Loucy (cell line): ENCODE results near the gene ZBTB20.

ENCODE experiments used
- H2AFZ ChIP-seq: fragments of 200-600 bp; sonication (generic); 2 replicates; pipeline ENCODE4 v1.6.0; 2016; ENCODE audit warnings: antibody characterized with exemption, mild to moderate bottlenecking, low read length, moderate library complexity
- H3F3A ChIP-seq: fragments of 200-600 bp; 2 replicates; pipeline ENCODE4 v1.6.0; 2016; ENCODE audit warnings: antibody characterized with exemption, low read depth, mild to moderate bottlenecking
- H3K27me3 ChIP-seq: fragments of 200-600 bp; sonication (generic); 2 replicates; pipeline ENCODE4 v1.6.1; 2014; ENCODE audit warnings: low read length, mild to moderate bottlenecking; ENCODE audit not compliant: insufficient read depth, poor library complexity, severe bottlenecking
- H3K36me3 ChIP-seq: fragments of 200-600 bp; sonication (generic); 2 replicates; pipeline ENCODE4 v1.6.1; 2016; ENCODE audit warnings: low read length; ENCODE audit not compliant: insufficient read depth
- H3K4me1 ChIP-seq: fragments of 200-600 bp; sonication (generic); 2 replicates; pipeline ENCODE4 v1.5.1; 2014; ENCODE audit warnings: low read length, mild to moderate bottlenecking; ENCODE audit not compliant: insufficient read depth, poor library complexity, severe bottlenecking
- H3K4me2 ChIP-seq: fragments of 200-600 bp; sonication (generic); 2 replicates; pipeline ENCODE4 v1.6.0; 2014; ENCODE audit warnings: antibody characterized with exemption, low read length, low read depth, mild to moderate bottlenecking; ENCODE audit not compliant: poor library complexity, severe bottlenecking
- H3K4me3 ChIP-seq: fragments of 200-600 bp; sonication (generic); 2 replicates; pipeline ENCODE4 v1.5.1; 2014; ENCODE audit warnings: low read length, mild to moderate bottlenecking, mixed read lengths; ENCODE audit not compliant: poor library complexity, severe bottlenecking
- H3K79me2 ChIP-seq: fragments of 200-600 bp; sonication (generic); 2 replicates; pipeline ENCODE4 v1.6.1; 2014; ENCODE audit warnings: low read length; ENCODE audit not compliant: insufficient read depth
- H3K9ac ChIP-seq: fragments of 200-600 bp; sonication (generic); 2 replicates; pipeline ENCODE4 v1.6.0; 2014; ENCODE audit warnings: mild to moderate bottlenecking, low read depth, low read length, moderate library complexity; ENCODE audit not compliant: poor library complexity, severe bottlenecking
- H3K9me2 ChIP-seq: fragments of 200-600 bp; sonication (generic); replicated peaks from 2 replicates; pipeline ENCODE4 v1.6.1; 2016; ENCODE audit warnings: low read depth, low read length, mixed read lengths
- H3K9me3 ChIP-seq: fragments of 200-600 bp; sonication (generic); 2 replicates; pipeline ENCODE4 v1.6.1; 2014; ENCODE audit warnings: mild to moderate bottlenecking, antibody characterized with exemption, low read length, low read depth; ENCODE audit not compliant: insufficient read depth
- H4K20me1 ChIP-seq: fragments of 200-600 bp; sonication (generic); 2 replicates; pipeline ENCODE4 v1.6.0; 2014; ENCODE audit warnings: antibody characterized with exemption, low read length, mild to moderate bottlenecking; ENCODE audit not compliant: insufficient read depth, poor library complexity, severe bottlenecking
- CTCF ChIP-seq: fragments of 200-600 bp; sonication (generic); conservative IDR thresholded peaks from 2 replicates; pipeline ENCODE4 v1.5.1; 2014; ENCODE audit warnings: mild to moderate bottlenecking, antibody characterized with exemption, low read length
- EZH2phosphoT487 ChIP-seq: fragments of 200-600 bp; IDR thresholded peaks from 2 replicates; pipeline ENCODE4 v1.6.1; 2018; ENCODE audit warnings: antibody characterized with exemption, mild to moderate bottlenecking, moderate library complexity, borderline replicate concordance

ZBTB20 gene

GRCh38 chr3:114721209-114721608 lies 425.9 kb downstream of the ZBTB20 start:
- Histone ChIP-seq H3F3A (no peaks in the 10 kb centered on the region), H3K4me3 (no peak overlapping the region), H3K9ac (no peak overlapping the region), H3K79me2 (no peaks in the 10 kb centered on the region), H3K4me1 (peaks cover 14% of the 10 kb centered on the region), H3K9me3 (no peaks in the 10 kb centered on the region), H4K20me1 (no peaks in the 10 kb centered on the region), H3K4me2 (no peak overlapping the region), H2AFZ (no peak overlapping the region), H3K9me2 (no peaks in the 10 kb centered on the region), H3K27me3 (no peaks in the 10 kb centered on the region), H3K36me3 (no peaks in the 10 kb centered on the region)
- TF ChIP-seq EZH2phosphoT487, result no peak
- TF ChIP-seq CTCF, result no peak

DNA sequence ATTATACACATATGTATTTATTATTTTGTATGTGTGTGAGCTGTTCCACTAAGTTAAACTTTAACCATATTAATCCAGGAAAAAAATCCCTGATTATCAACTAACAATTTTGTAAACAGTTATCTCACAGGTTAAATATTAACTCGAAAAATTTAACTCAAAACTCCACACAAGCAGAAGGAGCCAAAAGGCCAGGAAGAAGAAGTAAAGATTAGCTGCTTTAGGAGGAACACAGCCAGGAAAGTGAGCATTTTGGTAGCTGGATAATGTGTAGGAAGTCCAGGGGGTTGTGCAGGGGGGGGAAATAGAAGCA lies 428.2 kb downstream of the ZBTB20 start:
- Histone ChIP-seq H4K20me1 (no peaks in the 10 kb centered on the region), H3F3A (no peaks in the 10 kb centered on the region), H3K9me3 (no peaks in the 10 kb centered on the region), H3K4me3 (no peak overlapping the region), H2AFZ (no peak overlapping the region), H3K79me2 (no peaks in the 10 kb centered on the region), H3K9me2 (no peaks in the 10 kb centered on the region), H3K4me1 (peaks cover 27% of the 10 kb centered on the region), H3K27me3 (no peaks in the 10 kb centered on the region), H3K4me2 (no peak overlapping the region), H3K36me3 (no peaks in the 10 kb centered on the region), H3K9ac (no peak overlapping the region)
- no peak for TF ChIP-seq CTCF
- no peak for TF ChIP-seq EZH2phosphoT487

DNA sequence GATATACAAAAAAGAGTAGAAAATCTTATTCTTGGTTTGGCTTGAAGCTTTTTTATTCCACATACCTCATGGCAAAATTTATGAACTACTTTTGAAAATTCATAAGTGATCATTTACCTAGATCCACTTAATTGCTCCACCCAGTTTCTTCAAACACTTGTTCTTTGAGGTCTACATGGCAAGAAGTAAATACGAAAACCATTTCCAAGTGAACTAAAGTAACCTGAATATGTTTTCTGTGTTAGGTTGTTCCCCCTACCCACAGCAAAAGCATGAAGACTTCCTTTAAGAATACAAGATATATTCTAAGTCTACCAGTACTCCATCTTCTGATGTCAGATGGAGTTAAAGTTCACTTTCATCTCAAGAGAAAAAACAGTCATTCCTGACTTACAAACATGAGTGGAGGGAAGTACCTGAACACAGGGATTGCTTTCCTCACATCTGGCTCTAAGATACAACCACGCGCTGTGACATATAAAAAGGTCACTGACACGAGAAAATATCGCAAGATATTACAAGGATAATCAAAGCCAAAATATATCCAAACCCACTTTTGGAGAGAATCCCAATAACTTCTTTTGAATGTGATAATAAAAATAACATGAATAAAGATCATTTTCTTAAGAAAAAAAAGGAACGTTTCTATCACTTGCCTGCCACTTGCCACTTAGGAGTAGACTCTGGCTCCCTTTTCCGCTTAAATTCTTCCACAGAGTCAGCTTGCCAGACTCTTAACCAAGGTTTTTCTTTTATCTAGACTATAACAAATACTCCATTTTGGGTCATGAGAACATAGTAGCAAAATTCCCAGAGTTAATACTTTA lies 428.8 kb downstream of the ZBTB20 start:
- peaks cover 27% of the 10 kb centered on the region for H3K4me1 ChIP-seq

More for the DNA sequence above, 428.8 kb downstream of the ZBTB20 start:
- no peak for TF ChIP-seq EZH2phosphoT487
- no peak for TF ChIP-seq CTCF
- H3F3A ChIP-seq, result no peaks in the 10 kb centered on the region
- no peaks in the 10 kb centered on the region for H3K79me2 ChIP-seq
- no peak overlapping the region for H3K4me3 ChIP-seq
- no peak overlapping the region for H3K4me2 ChIP-seq
- H3K9me3 ChIP-seq, result no peaks in the 10 kb centered on the region
- H3K9ac ChIP-seq, result no peak overlapping the region
- H3K27me3 ChIP-seq, result no peaks in the 10 kb centered on the region
- H2AFZ ChIP-seq, result no peak overlapping the region
- H3K9me2 ChIP-seq, result no peaks in the 10 kb centered on the region
- no peaks in the 10 kb centered on the region for H3K36me3 ChIP-seq
- no peaks in the 10 kb centered on the region for H4K20me1 ChIP-seq
